Activated CD4-positive, alpha-beta T cell treated with anti-CD3 and anti-CD28 coated beads, Interleukin-2, Interleukin-6, amounts not matched to agents 100 ng/mL and 50 ng/mL, durations not matched to agents 16 hours and 8 hours (primary cell): ENCODE data around the gene RSAD2.
"Not testable (repeated sequence)": the region's sequence is repeated elsewhere in the genome, so short reads cannot be mapped to it uniquely, and the experiment has no call there.

Source experiments
- DNase-seq: peaks from one replicate; pipeline ENCODE4 v3.0.0-alpha.2; 2020

RSAD2 gene, protein sequence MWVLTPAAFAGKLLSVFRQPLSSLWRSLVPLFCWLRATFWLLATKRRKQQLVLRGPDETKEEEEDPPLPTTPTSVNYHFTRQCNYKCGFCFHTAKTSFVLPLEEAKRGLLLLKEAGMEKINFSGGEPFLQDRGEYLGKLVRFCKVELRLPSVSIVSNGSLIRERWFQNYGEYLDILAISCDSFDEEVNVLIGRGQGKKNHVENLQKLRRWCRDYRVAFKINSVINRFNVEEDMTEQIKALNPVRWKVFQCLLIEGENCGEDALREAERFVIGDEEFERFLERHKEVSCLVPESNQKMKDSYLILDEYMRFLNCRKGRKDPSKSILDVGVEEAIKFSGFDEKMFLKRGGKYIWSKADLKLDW

DNA sequence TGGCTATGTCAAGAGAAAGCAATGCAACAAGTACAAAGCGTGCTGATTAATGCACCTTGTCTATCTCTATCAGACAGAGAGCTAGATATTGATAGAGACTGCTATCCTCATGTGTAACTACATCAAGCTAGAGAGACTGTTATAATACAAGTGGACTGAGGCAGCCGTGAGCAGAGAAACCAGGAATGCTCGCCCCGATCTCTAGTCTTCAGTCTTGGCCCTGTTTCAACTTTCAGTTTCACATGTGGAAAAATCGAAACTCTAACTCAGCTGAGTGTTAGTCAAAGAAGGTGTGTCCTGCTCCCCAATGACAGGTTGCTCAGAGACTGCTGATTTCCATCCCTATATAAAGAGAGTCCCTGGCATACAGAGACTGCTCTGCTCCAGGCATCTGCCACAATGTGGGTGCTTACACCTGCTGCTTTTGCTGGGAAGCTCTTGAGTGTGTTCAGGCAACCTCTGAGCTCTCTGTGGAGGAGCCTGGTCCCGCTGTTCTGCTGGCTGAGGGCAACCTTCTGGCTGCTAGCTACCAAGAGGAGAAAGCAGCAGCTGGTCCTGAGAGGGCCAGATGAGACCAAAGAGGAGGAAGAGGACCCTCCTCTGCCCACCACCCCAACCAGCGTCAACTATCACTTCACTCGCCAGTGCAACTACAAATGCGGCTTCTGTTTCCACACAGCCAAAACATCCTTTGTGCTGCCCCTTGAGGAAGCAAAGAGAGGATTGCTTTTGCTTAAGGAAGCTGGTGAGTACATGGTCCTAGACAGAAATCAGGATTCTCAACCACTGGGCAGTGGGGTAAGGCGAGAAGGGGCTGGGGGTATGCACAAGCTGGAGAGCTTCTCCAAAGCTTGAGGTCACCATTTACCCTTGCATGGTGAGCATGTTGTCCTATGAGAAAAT, at the start of gene RSAD2:
Gene RSAD2 (plus strand): TSS at position 376 of the 903 bp plus-strand sequence. CDS start 24 bp downstream, at position 400.
- DNase-seq, result peak; percentile 66

DNA sequence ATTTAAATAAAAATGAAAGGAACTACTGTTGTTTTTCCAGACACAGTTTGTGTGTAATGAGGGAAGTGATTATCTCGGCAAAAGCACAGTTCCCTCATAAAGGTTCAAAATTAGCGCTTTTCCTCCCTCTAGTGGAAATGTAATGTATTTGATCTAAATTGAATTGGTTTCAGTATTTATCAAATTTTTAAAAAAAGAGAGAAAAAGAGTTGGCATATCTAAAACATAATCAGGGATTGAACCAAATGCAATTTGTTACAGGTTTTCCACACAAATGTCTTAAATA, 49.3 kb upstream of the RSAD2 start:
- DNase-seq, result peak; percentile 6

DNA sequence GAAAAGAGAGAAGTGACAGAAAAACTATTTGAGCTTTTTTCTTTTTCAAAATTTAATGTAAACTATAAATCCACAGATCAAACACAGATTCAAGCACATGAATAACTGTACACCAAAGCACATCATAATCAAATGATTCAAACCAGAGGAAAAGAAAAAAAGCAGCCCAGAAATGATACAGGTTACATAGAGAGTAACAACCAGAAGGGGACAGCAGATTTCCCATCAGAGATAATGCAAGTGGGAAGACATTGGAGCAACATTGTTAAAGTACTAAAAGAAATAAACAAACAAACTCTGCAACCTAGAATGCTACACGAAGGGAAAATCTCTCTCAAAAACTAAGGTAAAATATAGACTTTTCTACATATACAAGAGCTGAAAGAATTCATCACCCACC, 46.3 kb upstream of the RSAD2 start:
- DNase-seq, result no peak

DNA sequence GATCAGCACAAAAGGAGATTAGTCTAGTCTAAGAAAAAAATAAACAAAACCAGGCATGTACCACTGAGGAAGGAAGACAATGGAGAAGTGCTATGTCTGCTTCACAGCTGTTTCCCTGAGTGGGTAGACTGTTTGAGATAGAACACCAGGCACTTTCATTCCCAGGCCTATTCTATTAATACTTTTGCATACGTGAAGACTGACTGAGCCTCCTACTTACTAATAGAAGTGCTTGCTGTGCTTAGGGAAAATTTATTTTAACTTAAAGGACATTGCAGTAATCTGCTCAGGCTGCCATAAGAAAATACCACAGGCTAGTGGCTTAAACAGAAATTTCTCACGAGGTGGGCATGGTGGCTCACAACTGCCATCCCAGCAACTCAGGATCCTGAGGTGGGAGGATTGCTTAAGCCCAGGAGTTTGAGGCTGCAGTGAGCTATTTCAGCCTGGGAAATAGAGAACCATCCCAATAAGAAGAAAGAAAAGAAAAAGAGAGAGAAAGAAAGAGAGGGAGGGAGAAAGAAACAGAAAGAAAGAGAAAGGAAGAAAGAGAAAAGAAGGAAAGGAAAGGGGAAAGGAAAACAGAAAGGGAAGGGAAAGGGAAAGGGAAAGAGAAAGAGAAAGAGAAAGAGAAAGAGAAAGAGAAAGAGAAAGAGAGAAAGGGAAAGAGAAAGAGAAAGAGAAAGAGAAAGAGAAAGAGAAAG, 44.8 kb upstream of the RSAD2 start:
- no peak for DNase-seq

DNA sequence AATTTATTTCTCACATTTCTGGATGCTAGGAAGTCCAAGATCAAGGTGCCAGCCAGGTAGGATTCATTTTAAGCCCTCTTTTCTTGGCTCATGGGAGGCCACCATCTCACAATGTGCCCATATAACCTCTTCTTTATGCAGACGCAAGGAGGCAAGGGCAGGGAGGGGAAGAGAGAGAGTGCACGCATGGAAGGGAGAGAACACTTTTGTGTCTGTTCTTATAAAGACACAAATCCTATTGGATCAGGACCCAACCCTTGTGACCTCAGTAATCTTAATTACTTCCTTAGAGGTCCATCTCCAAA, 44.3 kb upstream of the RSAD2 start:
- no peak for DNase-seq

DNA sequence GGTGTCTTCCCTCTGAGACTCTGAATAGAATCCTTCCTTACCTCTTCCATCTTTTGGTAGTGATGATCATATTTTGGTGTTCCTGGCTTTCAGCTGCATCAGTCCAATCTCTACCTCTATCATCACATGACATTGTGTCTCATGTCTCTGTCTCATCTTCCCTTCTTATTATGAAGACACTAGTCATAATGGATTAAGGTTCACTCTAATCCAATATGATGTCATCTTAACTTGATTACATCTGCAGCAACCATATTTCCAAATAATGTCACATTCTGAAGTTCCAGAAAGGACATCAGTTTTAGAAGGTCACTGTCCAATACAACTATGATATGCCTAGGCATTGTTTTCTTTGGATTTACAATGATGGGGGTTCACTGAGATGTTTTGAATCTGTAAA, 43.4 kb upstream of the RSAD2 start:
- no peak for DNase-seq

DNA sequence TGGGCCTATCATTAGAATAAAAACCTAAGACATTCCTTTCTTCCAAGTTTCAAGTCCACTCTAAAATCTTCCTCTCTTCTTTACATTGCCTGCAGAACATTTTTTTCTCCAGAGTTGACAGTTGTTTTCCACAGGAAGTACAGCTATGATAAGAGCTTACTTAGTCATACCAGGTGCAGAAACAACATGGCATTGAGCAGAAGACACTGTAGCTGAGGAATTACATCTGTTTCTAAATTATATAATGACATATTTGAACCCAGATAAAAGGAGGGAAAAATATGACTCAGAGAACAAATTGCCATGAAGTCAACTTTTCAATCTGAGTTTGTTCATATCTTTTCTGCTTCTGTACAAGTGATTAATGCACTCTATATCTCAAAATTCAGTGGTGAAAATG, 42.1 kb upstream of the RSAD2 start:
- DNase-seq, result peak; percentile 14

DNA sequence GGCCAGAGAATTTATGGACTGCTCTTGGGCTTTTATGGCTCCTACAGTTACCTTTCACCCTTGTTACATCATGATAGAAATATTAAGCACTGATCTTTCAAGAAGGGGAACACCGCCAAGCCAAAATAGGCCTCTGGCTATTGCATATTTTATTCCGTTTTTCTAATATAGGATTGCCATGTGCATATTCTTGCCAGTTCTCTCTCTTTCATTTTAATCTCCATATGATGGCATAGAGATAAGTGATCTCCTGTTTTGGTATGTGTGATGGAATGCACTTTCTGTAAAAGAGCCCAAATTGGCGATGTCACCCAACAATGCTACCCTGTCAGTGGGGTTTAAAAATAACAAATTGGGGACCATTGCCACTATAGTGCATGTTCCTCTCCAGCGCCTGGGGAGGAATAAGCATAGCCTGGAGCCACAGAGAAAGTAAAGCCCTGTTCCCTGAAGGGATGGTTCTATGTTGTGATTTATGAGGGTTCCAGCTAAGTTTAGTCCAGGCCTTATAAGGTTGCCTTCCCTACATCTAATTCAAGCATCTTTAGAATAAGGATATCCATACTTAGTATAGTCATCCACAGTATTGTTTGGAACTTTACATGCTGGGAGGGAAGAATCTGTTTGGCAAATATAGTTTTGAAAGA, 38.8 kb upstream of the RSAD2 start:
- no peak for DNase-seq

DNA sequence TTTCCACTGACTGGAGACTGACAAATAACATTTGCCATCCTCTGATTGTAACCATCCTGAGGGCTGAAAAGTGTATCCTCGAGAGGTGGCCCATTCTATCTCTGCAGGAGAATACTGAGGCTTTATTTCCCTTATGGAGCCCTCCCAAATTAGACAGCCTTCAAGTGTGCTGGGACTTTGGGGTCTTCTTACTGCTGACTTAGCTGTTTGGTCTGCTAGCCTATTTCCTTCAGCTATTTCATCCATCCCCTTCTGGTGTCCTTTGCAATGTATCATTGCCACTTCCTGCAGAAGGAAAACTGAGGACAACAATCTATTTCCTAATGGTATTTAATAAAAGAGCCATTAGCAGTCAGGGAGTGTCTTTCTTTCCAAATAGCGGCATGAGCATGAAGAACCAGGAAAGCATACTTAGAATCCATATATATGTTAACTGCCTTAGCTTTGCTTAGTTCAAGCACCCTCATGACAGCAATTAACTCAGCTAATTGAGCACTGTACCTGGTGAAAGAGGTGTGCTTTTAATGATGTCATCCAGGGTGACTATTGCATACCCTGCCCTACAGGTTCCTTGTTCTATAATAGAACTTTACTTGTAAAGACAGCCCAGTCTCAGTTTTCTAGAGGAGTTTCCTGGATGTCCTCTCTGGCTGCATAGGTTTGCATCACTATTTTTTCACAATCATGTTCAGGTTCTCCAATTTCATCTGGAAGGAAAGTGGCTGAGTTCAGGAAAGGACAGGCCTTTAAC, 35.9 kb upstream of the RSAD2 start:
- no peak for DNase-seq

DNA sequence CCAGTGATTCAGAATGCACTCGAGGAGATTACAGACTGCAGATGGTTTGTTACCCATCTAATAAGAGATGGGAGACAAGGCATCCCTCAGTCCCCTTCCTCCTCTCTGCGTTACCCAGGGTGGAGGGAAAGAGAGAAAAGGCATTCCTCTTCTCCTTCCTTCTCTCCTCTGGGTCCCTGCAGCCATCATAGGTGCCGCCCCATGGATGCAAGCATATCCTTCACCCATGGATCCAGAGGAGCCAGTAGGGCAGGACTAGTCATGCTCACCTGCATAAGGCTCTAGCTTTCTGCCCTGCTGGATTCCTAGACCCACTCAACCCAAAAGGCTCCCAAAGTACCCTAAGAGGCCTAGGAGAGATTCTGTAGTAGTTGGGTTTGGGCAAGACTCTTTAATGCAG, 32.3 kb upstream of the RSAD2 start:
- DNase-seq, result no peak

DNA sequence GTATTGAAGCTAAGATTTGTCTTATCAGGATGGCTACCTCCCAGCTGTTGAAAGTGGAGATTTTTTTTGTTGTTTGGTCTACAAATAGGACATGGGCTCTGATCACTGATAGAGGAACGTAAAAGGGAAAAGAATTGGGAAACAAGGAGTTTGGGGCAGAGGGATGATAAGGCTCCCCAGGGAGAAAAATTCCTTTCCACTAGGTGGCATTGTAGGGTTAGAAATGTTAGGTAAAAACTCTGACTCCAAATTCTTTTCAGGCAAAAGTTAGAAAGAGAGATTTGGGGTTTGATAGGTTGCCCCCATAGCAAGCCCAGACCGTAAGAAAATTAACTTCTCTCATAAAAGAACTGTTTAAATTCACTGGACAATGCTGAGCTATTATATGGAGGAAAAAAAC, 31.7 kb upstream of the RSAD2 start:
- DNase-seq, result no peak

DNA sequence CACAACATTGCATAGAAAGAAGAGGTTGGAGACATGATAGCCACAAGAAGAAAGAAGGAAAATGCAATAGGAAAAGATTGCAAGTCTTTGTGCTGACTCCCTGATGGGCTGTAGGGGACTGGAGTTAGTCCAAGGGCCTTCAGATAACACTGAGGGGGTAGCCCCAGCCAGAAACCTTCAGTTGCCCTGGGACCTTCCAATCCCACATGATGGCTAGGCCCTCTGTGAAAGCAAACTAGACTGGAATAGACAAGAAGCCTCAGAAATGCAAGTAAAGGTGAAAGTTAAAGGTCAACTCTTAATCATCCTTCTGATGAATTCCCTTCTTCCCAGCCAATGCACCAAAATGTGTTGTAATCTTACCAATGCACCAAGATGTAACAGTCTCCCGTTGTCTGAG, 31.0 kb upstream of the RSAD2 start:
- DNase-seq, result no peak

DNA sequence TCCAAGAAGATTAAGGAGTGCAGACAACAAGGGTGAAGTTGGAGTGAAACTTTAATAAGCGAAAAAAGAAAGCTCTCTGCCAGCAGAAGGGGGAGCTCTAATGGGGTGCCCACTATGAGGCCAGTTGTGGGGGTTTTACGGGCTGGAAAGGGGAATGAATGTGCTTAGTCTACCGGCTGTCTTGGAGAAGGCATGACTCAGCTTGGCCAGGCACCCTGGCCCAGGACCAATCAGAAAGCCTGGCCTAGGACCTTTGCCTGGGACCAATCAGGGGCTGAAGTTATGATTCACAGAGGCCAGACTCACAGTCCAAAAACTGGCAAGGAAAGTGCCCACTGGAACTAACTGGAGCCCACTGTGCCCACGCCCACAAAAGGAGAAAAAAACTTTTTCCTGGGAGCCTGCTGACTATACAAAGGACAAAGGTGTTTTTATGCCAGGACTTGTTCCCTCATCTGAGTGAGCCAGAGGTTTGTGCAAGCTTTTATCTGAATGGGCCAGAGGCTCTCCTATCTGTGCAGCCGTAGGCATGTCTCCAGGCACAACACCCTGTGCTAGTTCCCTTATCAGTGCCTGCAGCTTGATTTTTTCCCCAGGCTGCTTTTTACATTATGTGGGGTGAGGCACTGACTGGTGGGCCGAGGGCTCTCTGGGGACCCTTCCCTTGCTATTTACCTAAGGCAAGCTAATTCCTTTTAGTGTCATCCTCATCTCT, 30.5 kb upstream of the RSAD2 start:
- DNase-seq, result no peak

DNA sequence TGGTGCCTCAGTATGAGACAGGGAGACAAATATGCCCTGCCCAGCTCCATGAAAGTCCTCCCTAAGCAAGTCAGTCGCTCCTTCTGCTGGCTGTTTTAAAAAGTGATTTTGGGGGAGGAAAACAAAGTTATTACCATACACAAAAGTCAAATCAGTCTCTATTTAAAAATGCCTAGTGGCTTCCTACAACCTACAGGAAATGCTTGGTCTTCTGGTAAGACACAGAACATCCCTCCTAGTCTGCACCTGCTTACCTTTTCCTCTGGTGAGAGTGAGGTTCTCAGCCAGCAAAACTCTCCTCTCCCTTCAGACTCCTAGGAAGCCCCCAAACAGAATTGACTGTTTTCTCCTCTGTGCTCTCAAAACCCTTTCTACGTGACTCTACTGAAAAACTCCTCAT, 25.4 kb upstream of the RSAD2 start:
- DNase-seq, result no peak

DNA sequence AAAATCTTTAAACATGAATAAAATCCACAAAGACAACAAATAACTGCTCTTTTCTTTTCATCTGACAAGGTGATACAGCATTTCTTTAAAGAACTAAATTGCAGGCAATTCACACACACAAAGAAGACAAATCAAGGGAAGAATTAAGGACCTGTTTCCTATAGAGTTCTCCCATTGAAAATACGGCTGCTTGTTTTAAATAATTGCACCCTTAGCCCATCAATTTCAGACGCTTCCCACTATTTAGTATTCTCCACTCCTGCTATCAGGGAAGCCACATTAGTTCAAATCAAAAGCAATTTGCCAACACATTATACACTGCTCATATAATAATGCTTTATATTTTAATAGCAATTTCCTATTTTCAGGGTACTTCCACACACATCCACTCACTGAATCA, 23.2 kb upstream of the RSAD2 start:
- DNase-seq, result no peak

DNA sequence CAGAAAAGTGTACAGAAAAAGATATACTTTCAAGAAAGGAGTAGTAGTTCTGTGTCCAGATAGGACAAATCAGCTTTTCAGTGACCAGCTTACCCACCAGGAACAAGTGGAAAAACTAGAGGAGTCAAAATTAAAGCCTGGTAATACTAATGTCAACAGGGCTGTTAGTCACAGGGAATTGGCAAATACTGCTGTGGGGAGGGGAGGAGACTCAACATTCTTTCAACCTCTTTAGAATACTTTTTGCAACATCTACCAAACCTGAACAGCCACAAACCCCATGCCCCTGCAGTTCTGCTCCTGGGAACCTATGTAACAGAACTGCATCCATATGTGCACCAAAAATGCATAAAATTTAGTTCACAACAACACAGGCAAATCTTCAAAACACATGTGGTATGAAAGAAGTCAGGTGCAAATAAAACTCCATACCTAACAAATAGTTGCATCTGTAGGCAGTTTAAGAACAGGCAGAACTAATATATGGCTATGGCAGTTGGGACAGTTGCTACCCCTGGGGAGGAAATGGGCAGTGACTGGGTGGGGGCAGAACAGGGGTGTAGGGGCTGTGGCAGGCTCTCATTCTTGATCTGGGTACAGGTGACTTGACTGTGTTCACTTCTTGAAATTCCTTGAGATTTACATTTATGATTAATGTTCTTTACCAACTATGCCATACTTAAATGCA, 21.6 kb upstream of the RSAD2 start:
- DNase-seq, result no peak

DNA sequence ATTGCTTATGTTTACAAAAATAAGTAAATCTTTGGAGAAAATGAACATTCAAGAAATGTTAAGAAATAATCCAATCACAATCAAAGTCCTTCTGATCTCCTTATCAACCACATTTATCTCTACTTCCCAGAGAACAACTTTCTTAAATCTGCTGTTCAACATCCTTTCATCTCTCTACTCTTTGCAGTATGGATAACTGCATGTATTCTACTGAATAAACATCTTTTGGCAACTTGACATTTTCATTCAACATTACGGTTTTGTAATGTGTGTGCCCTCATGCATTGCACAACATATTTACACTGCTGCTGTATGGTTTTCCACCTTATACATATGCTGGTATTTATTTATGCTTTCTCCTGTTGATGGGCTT, 21.0 kb upstream of the RSAD2 start:
- no peak for DNase-seq

DNA sequence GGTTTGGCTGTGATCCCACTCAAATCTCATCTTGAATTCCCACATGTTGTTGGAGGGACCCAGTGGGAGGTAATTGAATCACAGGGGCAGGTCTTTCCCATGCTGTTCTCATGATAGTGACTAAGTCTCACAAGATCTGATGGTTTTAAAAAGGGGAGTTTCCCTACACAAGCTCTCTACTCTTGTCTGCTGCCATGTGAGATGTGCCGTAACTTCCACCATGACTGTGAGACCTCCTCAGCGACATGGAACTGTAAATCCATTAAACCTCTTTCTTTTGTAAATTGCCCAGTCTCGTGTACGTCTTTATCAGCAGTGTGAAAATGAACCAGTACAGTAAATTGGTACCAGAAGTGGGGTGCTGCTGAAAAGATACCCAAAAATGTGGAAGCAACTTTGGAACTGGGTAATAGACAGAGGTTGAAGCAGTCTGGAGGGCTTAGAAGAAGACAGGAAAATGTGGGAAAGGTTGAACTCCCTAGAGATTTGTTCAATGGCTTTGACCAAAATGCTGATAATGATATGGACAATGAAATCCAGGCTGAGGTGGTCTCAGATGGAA, 19.0 kb upstream of the RSAD2 start:
- DNase-seq, result not testable (repeated sequence)

DNA sequence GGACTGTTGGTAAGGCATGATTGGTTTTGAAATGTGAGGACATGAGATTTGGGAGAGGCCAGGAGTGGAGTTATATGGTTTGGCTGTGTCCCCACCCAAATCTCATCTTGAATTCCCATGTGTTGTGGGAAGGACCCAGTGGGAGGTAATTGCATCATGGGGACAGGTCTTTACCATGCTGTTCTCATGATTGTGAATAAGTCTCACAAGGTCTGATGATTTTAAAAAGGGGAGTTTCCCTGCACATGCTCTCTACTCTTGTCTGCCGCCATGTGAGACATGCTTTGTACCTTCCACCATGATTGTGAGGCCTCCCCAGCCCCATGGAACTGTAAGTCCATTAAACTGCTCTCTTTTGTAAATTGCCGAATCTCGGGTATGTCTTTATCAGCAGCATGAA, 17.3 kb upstream of the RSAD2 start:
- DNase-seq, result no peak

DNA sequence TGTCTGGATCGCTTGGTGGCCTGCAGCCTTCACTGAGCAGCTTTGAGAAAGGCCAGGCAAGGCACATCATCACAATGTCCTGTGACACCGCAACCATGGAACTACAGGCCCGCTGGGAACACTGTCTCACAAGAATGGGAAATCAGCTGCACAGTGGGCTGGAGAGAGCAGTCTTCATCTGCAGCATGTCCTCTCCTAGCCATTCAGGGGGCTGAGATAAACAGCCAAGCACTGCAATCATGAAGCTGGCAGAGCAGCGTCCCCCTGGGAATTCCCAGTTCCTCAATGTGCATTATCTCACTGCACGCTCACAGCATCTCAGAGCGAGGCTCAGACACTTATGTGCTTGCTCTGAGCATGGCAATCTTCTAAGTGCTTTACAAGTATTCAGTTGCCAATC, 13.8 kb upstream of the RSAD2 start:
- DNase-seq, result no peak

DNA sequence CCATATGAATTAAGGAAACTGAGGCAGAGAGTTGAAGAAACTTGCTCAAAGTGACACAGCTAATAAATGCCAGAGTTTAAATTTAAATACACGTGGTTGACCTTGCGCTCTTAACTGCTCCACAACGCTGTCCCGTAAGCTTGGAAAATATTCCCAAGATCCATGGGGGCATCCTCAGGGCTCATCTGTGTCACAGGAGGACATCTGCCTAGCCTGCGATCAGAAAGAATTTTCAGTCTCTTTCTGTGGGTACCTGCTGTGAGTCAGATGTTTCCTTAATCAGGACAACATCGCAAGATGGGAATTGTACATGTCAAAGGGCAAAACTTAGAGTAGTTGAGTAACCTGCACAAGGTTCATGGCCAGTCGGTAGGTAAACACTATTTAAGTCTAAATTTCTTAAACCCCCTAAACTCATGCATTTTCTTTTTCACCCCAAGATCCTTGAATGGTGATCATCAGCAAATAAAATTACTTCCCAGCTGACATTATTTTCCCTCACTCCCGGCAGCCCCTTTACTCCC, 13.3 kb upstream of the RSAD2 start:
- DNase-seq, result no peak
